AG10803 (cell line): ENCODE data around the gene TRIM65.
"Not testable (repeated sequence)": the region's sequence is repeated elsewhere in the genome, so short reads cannot be mapped to it uniquely, and the experiment has no call there.

Experiments used
- DNase-seq: peaks from one replicate; pipeline ENCODE4 v3.0.0; 2010; ENCODE audit warnings: low read depth
- H3K4me3 ChIP-seq: 2 replicates; pipeline ENCODE4 v1.5.1; 2011; ENCODE audit warnings: mild to moderate bottlenecking, low read length, control low read depth
- CTCF ChIP-seq: conservative IDR thresholded peaks from 2 replicates; pipeline ENCODE4 v1.5.1; 2011; ENCODE audit warnings: mild to moderate bottlenecking, low read length, control low read depth, inconsistent platforms

TRIM65 gene

DNA sequence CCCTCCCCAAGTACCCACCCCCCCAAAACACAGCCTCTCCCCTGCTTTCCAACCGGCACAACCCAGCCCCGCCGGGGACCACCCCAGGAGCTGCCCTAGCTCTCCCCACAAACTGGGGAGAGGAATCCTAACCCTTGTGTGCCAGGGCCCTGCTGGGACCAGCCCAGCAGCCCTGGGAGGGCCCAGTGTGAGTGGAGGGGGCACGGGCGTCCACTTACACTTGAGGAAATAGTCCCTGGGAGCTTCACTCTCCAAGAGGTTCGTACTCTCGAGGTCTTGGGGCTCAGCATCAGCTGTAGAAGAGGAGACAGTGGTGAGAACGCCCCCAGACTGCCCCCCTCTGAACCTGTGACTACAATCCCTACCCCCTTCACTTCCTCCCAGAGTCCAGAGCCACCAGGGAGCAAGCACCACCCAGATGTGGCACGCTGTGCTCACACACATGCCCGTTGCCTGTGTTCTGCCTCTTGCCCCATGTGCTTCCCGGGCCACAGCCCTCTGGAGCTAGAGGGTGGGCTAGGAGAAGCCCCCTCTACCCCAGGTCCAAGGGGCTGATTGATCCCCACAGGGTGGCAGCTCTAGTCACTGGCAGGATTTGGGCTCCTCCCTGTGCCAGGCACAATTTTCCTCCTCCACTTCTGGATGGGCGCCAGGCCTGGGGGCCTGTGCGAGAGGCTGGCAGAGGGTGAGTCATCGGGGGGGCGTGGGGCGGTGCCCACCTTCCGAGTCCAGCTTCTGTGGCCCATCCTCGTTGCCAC is 21.4 kb downstream of the TRIM65 start:
- DNase-seq: no peak
- TF ChIP-seq CTCF: no peak
- no peak overlapping the region for H3K4me3 ChIP-seq

- no peak for TF ChIP-seq CTCF
- H3K4me3 ChIP-seq: no peak overlapping the region
- DNase-seq: no peak
Observed at GRCh38 chr17:75874323-75875181, 22.2 kb downstream of the TRIM65 start.

- TF ChIP-seq CTCF: no peak
- no peak for DNase-seq
- no peak overlapping the region for H3K4me3 ChIP-seq
Observed at GRCh38 chr17:75873587-75874322, 23.0 kb downstream of the TRIM65 start.

GRCh38 chr17:75872434-75873351 is 24.1 kb downstream of the TRIM65 start:
- no peak for TF ChIP-seq CTCF
- H3K4me3 ChIP-seq: no peak overlapping the region
- peak; percentile 82 for DNase-seq

- peak overlapping the region; percentile 29 for H3K4me3 ChIP-seq
- DNase-seq: not testable (repeated sequence)
Observed at GRCh38 chr17:75870228-75870627, 26.5 kb downstream of the TRIM65 start.

- peak overlapping the region; percentile 29 for H3K4me3 ChIP-seq
- DNase-seq: peak; percentile 84
- no peak for TF ChIP-seq CTCF
Observed at GRCh38 chr17:75869282-75870141, 27.2 kb downstream of the TRIM65 start.

GRCh38 chr17:75868730-75869281 is 27.9 kb downstream of the TRIM65 start:
- H3K4me3 ChIP-seq, DNase-seq: not testable (repeated sequence)

- H3K4me3 ChIP-seq, DNase-seq: not testable (repeated sequence)
Observed at GRCh38 chr17:75865404-75866188, 31.2 kb downstream of the TRIM65 start.

DNA sequence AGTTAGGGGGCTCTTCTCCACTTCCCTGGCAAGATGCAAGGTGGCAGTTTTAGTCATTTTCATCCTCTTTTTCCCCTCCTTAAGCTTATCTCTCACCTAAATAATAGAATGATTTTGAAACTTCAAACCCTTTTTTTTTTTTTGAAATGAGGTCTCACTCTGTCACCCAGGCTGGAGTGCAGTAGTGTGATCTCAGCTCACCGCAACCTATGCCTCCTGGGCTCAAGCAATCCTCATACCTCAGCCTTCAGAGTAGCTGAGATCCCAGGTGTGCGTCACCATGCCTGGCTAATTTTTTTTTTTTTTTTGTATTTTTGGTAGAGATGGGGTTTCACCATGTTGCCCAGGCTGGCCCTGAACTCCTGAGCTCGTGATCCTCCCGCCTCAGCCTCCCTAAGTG is 31.9 kb downstream of the TRIM65 start:
- DNase-seq, H3K4me3 ChIP-seq: not testable (repeated sequence)
